DND-41 (cell line): Measurements from ENCODE around the gene TYRP1.

ENCODE experiments used
- EZH2 ChIP-seq: IDR thresholded peaks from 3 replicates; pipeline ENCODE4 v1.6.1; 2012; ENCODE audit warnings: borderline replicate concordance, low read depth, mild to moderate bottlenecking, moderate library complexity, low read length, inconsistent platforms; ENCODE audit not compliant: severe bottlenecking
- TF ChIP-seq, protein P1 (sequence below): IDR thresholded peaks from 2 replicates; pipeline ENCODE4 v1.5.1; 2012; ENCODE audit warnings: borderline replicate concordance, low read length, moderate library complexity, mild to moderate bottlenecking; ENCODE audit not compliant: poor library complexity, severe bottlenecking; ENCODE audit errors: extremely low read depth

DNA sequence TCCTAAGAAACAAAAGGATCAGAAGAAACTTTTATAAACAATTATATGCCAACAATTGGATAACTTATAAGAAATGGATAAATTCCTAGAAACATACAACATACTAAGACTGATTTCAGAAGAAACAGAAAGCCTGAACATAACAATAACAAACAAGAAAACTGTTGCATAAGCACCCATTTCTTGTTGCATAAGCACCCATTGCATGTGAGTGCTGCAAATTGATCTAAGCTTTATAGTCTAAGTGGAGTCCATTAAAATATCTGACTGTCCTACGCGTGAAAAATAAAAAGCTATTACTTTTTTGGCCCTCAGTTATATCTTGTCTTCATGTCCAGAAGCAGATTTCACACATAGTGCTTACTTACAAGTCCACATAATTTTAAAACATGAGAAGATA, 19.3 kb downstream of the TYRP1 start:
- TF ChIP-seq, protein P1, sequence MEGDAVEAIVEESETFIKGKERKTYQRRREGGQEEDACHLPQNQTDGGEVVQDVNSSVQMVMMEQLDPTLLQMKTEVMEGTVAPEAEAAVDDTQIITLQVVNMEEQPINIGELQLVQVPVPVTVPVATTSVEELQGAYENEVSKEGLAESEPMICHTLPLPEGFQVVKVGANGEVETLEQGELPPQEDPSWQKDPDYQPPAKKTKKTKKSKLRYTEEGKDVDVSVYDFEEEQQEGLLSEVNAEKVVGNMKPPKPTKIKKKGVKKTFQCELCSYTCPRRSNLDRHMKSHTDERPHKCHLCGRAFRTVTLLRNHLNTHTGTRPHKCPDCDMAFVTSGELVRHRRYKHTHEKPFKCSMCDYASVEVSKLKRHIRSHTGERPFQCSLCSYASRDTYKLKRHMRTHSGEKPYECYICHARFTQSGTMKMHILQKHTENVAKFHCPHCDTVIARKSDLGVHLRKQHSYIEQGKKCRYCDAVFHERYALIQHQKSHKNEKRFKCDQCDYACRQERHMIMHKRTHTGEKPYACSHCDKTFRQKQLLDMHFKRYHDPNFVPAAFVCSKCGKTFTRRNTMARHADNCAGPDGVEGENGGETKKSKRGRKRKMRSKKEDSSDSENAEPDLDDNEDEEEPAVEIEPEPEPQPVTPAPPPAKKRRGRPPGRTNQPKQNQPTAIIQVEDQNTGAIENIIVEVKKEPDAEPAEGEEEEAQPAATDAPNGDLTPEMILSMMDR: no peak
- no peak for TF ChIP-seq EZH2
